Esophagus squamous epithelium (tissue), 5 donors: ENCODE data around the gene UBA5. TPM values are rescaled to one million over a fixed set of nuclear protein-coding genes. Genes with fewer than 3 reads are reported as not detected.
A peak's percentile ranks its signal among the peaks of the same experiment; 100 is the strongest.

Source experiments
- DNase-seq: peaks from one replicate; lab custom pipeline; 2025; lab: John Stamatoyannopoulos, UW
- H3K27ac ChIP-seq, 4 donors: fragments of 200-600 bp; sonication (generic); one replicate each; pipeline ENCODE4 v1.5.1; 2016 to 2019; ENCODE audit warnings: mild to moderate bottlenecking in 1 of 4
- H3K27me3 ChIP-seq, 4 donors: fragments of 200-600 bp; sonication (generic); 1 replicate in 3 of 4; 2 replicates in 1 of 4; pipeline versions ENCODE4 v1.5.1 to v1.6.0; 2017 to 2021; ENCODE audit warnings: antibody characterized with exemption in 1 of 4
- H3K36me3 ChIP-seq, 3 donors: fragments of 200-600 bp; sonication (generic); one replicate each; pipeline ENCODE4 v1.5.1; 2016 to 2019
- H3K4me1 ChIP-seq, 3 donors: fragments of 200-600 bp; sonication (generic); one replicate each; pipeline ENCODE4 v1.5.1; 2017 to 2019
- H3K4me3 ChIP-seq, 4 donors: fragments of 200-600 bp; sonication (generic); 1 replicate in 3 of 4; 2 replicates in 1 of 4; pipeline ENCODE4 v1.5.1; 2016 to 2019; ENCODE audit warnings: mild to moderate bottlenecking in 2 of 4, moderate library complexity in 1 of 4
- H3K9me3 ChIP-seq, 3 donors: fragments of 200-600 bp; sonication (generic); one replicate each; pipeline ENCODE4 v1.5.1; 2016 to 2019
- CTCF ChIP-seq, 6 experiments: fragments of 450-650 bp in 4 of 6; fragments of 200-600 bp in 2 of 6; sonication (generic) in 2 of 6; IDR thresholded peaks; one replicate each; pipeline ENCODE4 v1.5.1; 2016 to 2019; ENCODE audit warnings: antibody characterized with exemption in 6 of 6, mild to moderate bottlenecking in 4 of 6, moderate library complexity in 4 of 6
- POLR2A ChIP-seq, 4 donors: fragments of 450-650 bp; IDR thresholded peaks; one replicate each; pipeline ENCODE4 v1.6.1; 2017; ENCODE audit warnings: antibody characterized with exemption in 4 of 4, mild to moderate bottlenecking in 4 of 4, moderate library complexity in 3 of 4
- WGBS, 2 donors: methylation state at CpG; one replicate each; pipeline ENCODE4 v1.1.5; 2018; 5-methylcytosine and 5-hydroxymethylcytosine counted together
- intact Hi-C: fragments of 100-400 bp; cut with DNase I; formaldehyde crosslinking; loops from one replicate; pipeline ENCODE4 v1.15.0; 2022
- total RNA-seq, 4 donors: library from RNA; depleted of rRNA; stranded (reverse); fragments of >200 nt; gene quantifications; one replicate each; pipeline ENCODE4 v1.1.0, GENCODE V29; 2016
- donor health status: DM: yes; HTN: yes; CAD: no.

The UBA5 gene
- total RNA-seq, 4 donors from 2014 or later = 22.1 to 36.1 (median 31.7) TPM

DNA sequence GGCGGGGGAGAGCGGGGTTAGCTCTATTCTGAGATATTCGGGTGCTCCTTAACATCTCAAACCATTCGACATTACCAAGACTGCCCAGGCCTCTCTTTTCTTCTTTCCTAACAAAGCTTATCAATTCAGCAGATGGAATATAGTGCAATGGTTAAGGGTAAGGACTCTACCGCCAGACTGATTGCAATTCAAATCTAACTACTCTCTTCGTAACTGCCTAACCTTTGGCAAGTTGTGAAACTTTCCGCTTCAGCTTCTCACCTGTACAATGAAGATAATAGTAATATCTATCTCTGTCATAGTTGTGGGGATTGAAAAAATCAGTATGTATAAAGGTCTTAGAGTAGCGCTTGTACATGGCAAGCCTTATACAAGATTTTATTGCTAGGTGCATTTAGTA, 972 bp downstream of the UBA5 start:
- Histone ChIP-seq H3K27ac (peak overlapping the region in 3 of 4 donors; percentile 91 to 97 (median 95)), H3K4me3 (peak overlapping the region; percentile 71 to 92 (median 84)), H3K27me3 (no peaks in the 10 kb centered on the region), H3K4me1 (peaks cover 0 to 51% (median 20%) of the 10 kb centered on the region in 3 donors), H3K36me3 (no peaks in the 10 kb centered on the region), H3K9me3 (no peaks in the 10 kb centered on the region)
- WGBS, 2 donors = 9 to 14% methylated on average over 8 of the region's 8 CpGs
- no peak for DNase-seq
- TF ChIP-seq CTCF (IDR thresholded peaks at IDR 0.05) (no peak), POLR2A (IDR thresholded peaks at IDR 0.05) (no peak)
- intact Hi-C loops = no loop called here

- TF ChIP-seq CTCF (IDR thresholded peaks at IDR 0.05) (no peak), POLR2A (IDR thresholded peaks at IDR 0.05) (no peak)
- Histone ChIP-seq H3K36me3 (no peaks in the 10 kb centered on the region), H3K4me1 (peaks cover 0 to 51% (median 20%) of the 10 kb centered on the region in 3 donors), H3K27ac (no peak overlapping the region), H3K27me3 (no peaks in the 10 kb centered on the region), H3K4me3 (peak overlapping the region in 1 of 4 donors; percentile 71), H3K9me3 (no peaks in the 10 kb centered on the region)
- intact Hi-C loops = no loop called here
- no peak for DNase-seq
These were observed 2.1 kb downstream of the UBA5 start for GRCh38 chr3:132662212-132662611.

DNA sequence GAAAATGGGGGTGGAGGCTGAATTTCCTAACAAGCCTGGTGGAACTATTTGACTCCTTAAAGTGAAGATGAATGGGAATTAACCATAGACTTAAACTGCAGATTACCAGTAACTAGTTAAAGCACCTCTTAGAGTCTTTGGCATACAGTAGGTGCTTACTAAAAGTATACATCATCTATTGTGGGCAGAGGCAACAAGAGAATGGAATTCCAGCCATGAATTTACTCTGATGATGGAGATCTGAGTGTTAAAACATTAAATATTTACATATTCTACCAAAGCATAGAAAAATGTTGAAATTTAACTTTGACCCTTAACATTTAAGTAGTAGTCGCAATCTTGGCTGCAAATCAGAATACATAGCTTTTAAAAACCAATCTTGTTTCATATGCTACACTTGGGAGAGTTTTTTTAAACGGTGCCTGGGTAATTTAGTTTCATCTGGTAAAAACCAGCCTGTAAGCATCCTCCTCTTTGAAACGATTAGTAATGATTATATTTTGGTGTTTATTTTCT, 5.2 kb downstream of the UBA5 start:
- TF ChIP-seq POLR2A (IDR thresholded peaks at IDR 0.05) (no peak), CTCF (IDR thresholded peaks at IDR 0.05) (no peak)
- H3K27me3 ChIP-seq = no peaks in the 10 kb centered on the region
- whole genome bisulfite sequencing, 2 donors = 57 to 64% methylated on average over 3 of the region's 3 CpGs
- H3K4me3 ChIP-seq = no peak overlapping the region
- no peak overlapping the region for H3K27ac ChIP-seq
- intact Hi-C loops = no loop called here
- DNase-seq = no peak
- H3K9me3 ChIP-seq = no peaks in the 10 kb centered on the region
- H3K4me1 ChIP-seq = peaks cover 0 to 32% (median 11%) of the 10 kb centered on the region in 3 donors
- peaks cover 0 to 11% (median 0%) of the 10 kb centered on the region in 3 donors for H3K36me3 ChIP-seq

DNA sequence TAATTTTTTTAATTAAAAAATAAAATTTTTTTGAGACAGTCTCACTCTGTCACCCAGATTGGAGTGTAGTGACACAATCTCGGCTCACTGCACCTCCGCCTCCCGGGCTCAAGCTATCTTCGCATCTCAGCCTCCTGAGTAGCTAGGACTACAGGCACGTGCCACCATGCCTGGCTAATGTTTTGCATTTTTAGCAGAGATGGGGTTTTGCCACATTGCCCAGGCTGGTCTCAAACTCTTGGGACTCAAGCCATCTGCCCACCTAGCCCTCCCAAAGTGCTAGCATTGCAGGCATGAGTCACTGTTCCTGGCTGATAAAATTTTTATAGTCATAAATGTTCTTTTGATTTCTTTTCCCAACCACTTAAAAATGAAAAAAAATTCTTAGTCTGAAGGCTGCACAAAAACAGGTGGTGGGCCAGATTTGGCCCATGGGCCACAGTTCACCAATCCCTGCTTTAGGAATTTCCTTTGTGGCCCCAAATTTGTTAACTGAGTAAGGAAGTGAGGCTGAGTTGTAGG, 9.2 kb downstream of the UBA5 start:
- H3K36me3 ChIP-seq = peaks cover 0 to 37% (median 4%) of the 10 kb centered on the region in 3 donors
- TF ChIP-seq CTCF (IDR thresholded peaks at IDR 0.05) (no peak), POLR2A (IDR thresholded peaks at IDR 0.05) (no peak)
- no peaks in the 10 kb centered on the region for H3K27me3 ChIP-seq
- H3K4me1 ChIP-seq = peaks cover 0 to 14% (median 0%) of the 10 kb centered on the region in 3 donors
- H3K9me3 ChIP-seq = no peaks in the 10 kb centered on the region
- no peak overlapping the region for H3K4me3 ChIP-seq
- intact Hi-C loops = no loop called here
- H3K27ac ChIP-seq = no peak overlapping the region
- DNase-seq = no peak
- WGBS, 2 donors = 86 to 93% methylated on average over 5 of the region's 5 CpGs

DNA sequence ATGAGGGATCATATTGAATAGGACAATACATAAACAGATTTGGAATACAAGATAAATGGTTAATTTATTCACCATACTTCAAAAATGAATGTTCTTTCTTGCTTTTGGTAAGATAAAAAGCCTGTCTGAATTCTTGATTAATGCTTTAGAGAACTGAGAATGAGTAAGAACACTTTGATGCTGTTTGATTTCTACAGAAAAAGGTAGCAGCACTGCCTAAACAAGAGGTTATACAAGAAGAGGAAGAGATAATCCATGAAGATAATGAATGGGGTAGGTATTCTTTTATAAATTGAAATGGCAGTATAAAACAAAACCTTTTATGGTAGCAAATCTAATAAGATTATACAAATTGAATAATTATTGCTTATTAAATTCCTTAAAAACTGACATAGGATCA, 15.3 kb downstream of the UBA5 start:
- H3K9me3 ChIP-seq = no peaks in the 10 kb centered on the region
- peaks cover 0 to 82% (median 4%) of the 10 kb centered on the region in 3 donors for H3K36me3 ChIP-seq
- H3K4me3 ChIP-seq = no peak overlapping the region
- no peak for TF ChIP-seq POLR2A (IDR thresholded peaks at IDR 0.05)
- TF ChIP-seq CTCF (IDR thresholded peaks at IDR 0.05) = no peak
- no peak for DNase-seq
- no peaks in the 10 kb centered on the region for H3K27me3 ChIP-seq
- no peak overlapping the region for H3K27ac ChIP-seq
- intact Hi-C loops = no loop called here
- peaks cover 0 to 10% (median 0%) of the 10 kb centered on the region in 3 donors for H3K4me1 ChIP-seq
